Liver (tissue), 9 donors: ENCODE measurements around the gene CHTOP. TPM values are rescaled to one million over a fixed set of nuclear protein-coding genes. Genes with fewer than 3 reads are reported as not detected.

Experiments
- DNase-seq: peaks from one replicate; pipeline ENCODE4 v3.0.0-alpha.2; 2017; ENCODE audit warnings: low spot score
- H3K27ac ChIP-seq, 2 donors: one replicate each; pipeline ENCODE4 v1.7.0; 2013; ENCODE audit warnings: inconsistent platforms in 2 of 2, low read length in 2 of 2, control low read depth in 1 of 2, low read depth in 1 of 2, mild to moderate bottlenecking in 1 of 2
- H3K27me3 ChIP-seq, 4 donors: one replicate each; pipeline versions ENCODE4 v1.6.1 to v1.7.0; 2013; ENCODE audit warnings: low read length in 3 of 4, inconsistent platforms in 1 of 4, mild to moderate bottlenecking in 1 of 4, moderate library complexity in 1 of 4; ENCODE audit not compliant: control insufficient read depth in 4 of 4, insufficient read depth in 4 of 4
- H3K36me3 ChIP-seq, 4 donors: one replicate each; pipeline versions ENCODE4 v1.6.1 to v1.7.0; 2013; ENCODE audit warnings: low read length in 3 of 4, mild to moderate bottlenecking in 3 of 4, low read depth in 1 of 4, moderate library complexity in 1 of 4; ENCODE audit not compliant: control insufficient read depth in 4 of 4, insufficient read depth in 3 of 4
- H3K4me1 ChIP-seq, 4 donors: one replicate each; pipeline versions ENCODE4 v1.6.1 to v1.7.0; 2013; ENCODE audit warnings: low read length in 3 of 4, mild to moderate bottlenecking in 3 of 4, moderate library complexity in 1 of 4; ENCODE audit not compliant: control insufficient read depth in 4 of 4, insufficient read depth in 4 of 4
- H3K4me3 ChIP-seq, 3 donors: one replicate each; pipeline versions ENCODE4 v1.6.1 to v1.7.0; 2013; ENCODE audit warnings: low read length in 3 of 3, control low read depth in 1 of 3, low read depth in 1 of 3, mild to moderate bottlenecking in 1 of 3
- H3K9ac ChIP-seq, 2 donors: one replicate each; pipeline ENCODE4 v1.7.0; 2013; ENCODE audit warnings: low read length in 2 of 2, mild to moderate bottlenecking in 2 of 2, moderate library complexity in 2 of 2, control low read depth in 1 of 2, low read depth in 1 of 2
- H3K9me3 ChIP-seq, 4 donors: one replicate each; pipeline versions ENCODE4 v1.6.1 to v1.7.0; 2013; ENCODE audit warnings: low read length in 3 of 4; ENCODE audit not compliant: control insufficient read depth in 4 of 4
- EGR1 ChIP-seq, 2 donors: IDR thresholded peaks; 2 replicates each; pipeline ENCODE4 v1.6.1; 2016 to 2018; ENCODE audit warnings: antibody characterized with exemption in 2 of 2, low read depth in 2 of 2
- FOXA2 ChIP-seq: IDR thresholded peaks from 2 replicates; pipeline ENCODE4 v1.6.1; 2016; ENCODE audit warnings: antibody characterized with exemption
- GABPA ChIP-seq, 2 donors: IDR thresholded peaks in 1 of 2; conservative IDR thresholded peaks in 1 of 2; 2 replicates each; pipeline ENCODE4 v1.6.1; 2016; ENCODE audit warnings: antibody characterized with exemption in 2 of 2, mild to moderate bottlenecking in 1 of 2, moderate library complexity in 1 of 2
- HNF4A ChIP-seq, 2 donors: conservative IDR thresholded peaks; 2 replicates each; pipeline ENCODE4 v1.6.1; 2016; ENCODE audit warnings: antibody characterized with exemption in 2 of 2, mild to moderate bottlenecking in 2 of 2
- MAX ChIP-seq: IDR thresholded peaks from 2 replicates; pipeline ENCODE4 v1.6.1; 2016; ENCODE audit warnings: antibody characterized with exemption
- RAD21 ChIP-seq, 2 donors: IDR thresholded peaks; 2 replicates each; pipeline ENCODE4 v1.6.1; 2016; ENCODE audit warnings: antibody characterized with exemption in 2 of 2, mild to moderate bottlenecking in 2 of 2
- REST ChIP-seq: IDR thresholded peaks from 2 replicates; pipeline ENCODE4 v1.6.1; 2016; ENCODE audit warnings: antibody characterized with exemption, mild to moderate bottlenecking
- RXRA ChIP-seq, 2 donors: IDR thresholded peaks; 2 replicates each; pipeline ENCODE4 v1.6.1; 2017 to 2018; ENCODE audit warnings: antibody characterized with exemption in 2 of 2, mild to moderate bottlenecking in 1 of 2
- SP1 ChIP-seq: IDR thresholded peaks from 2 replicates; pipeline ENCODE4 v1.6.1; 2018; ENCODE audit warnings: antibody characterized with exemption, mild to moderate bottlenecking
- WGBS: extraction: QIAGEN DNeasy Blood & Tissue Kit; methylation state at CpG from one replicate; pipeline ENCODE4 v1.1.7; 2013; 5-methylcytosine and 5-hydroxymethylcytosine counted together
- polyA plus RNA-seq, 2 donors: library from polyadenylated mRNA; stranded (reverse) in 1 of 2; unstranded in 1 of 2; fragments of 200-250 nt in 1 of 2; fragments of >200 nt in 1 of 2; fragmentation: Nextera tagmentation in 1 of 2; extraction: Ambion mirVana in 1 of 2; gene quantifications; one replicate each; pipeline versions ENCODE4 v1.2.1 to v1.2.3, GENCODE V29; 2013 to 2015
- total RNA-seq, 2 donors: library from RNA; depleted of rRNA; stranded (reverse); fragments of >200 nt; gene quantifications; one replicate each; pipeline ENCODE4 v1.2.3, GENCODE V29; 2014
- TF ChIP-seq, protein P1 (sequence below): fragments of 150-350 bp; IDR thresholded peaks from 2 replicates; pipeline ENCODE4 v1.5.1; 2017; ENCODE audit warnings: improper control_type of control experiment, low read depth, low read length; ENCODE audit not compliant: missing input control
- TF ChIP-seq, protein P2 (sequence below): IDR thresholded peaks from 2 replicates; pipeline ENCODE4 v1.6.1; 2016; ENCODE audit warnings: antibody characterized with exemption
- donor health status: healthy.
- donor health status: healthy.
- donor health status: healthy.
- donor health status: healthy.
- donor health status: healthy.

The CHTOP gene
- total and polyA plus RNA-seq, 4 donors: 16.4 to 30.9 (median 24.3) TPM

GRCh38 chr1:153649137-153649862 is 15.4 kb downstream of the CHTOP start:
- peaks cover 0 to 22% (median 11%) of the 10 kb centered on the region in 4 donors for H3K4me1 ChIP-seq
- no peak overlapping the region for H3K9ac ChIP-seq
- H3K4me3 ChIP-seq: no peak overlapping the region
- no peaks in the 10 kb centered on the region for H3K27me3 ChIP-seq
- DNase-seq: peak; percentile 60
- TF ChIP-seq REST (no peak), EGR1 (IDR thresholded peaks at IDR 0.05; ENCODE audit: low read depth in 2 of 2) (no peak), SP1 (no peak), GABPA (IDR thresholded peaks at IDR 0.05 in 1 of 2, conservative IDR thresholded peaks at IDR 0.05 in 1 of 2) (no peak)
- TF ChIP-seq, protein P1, sequence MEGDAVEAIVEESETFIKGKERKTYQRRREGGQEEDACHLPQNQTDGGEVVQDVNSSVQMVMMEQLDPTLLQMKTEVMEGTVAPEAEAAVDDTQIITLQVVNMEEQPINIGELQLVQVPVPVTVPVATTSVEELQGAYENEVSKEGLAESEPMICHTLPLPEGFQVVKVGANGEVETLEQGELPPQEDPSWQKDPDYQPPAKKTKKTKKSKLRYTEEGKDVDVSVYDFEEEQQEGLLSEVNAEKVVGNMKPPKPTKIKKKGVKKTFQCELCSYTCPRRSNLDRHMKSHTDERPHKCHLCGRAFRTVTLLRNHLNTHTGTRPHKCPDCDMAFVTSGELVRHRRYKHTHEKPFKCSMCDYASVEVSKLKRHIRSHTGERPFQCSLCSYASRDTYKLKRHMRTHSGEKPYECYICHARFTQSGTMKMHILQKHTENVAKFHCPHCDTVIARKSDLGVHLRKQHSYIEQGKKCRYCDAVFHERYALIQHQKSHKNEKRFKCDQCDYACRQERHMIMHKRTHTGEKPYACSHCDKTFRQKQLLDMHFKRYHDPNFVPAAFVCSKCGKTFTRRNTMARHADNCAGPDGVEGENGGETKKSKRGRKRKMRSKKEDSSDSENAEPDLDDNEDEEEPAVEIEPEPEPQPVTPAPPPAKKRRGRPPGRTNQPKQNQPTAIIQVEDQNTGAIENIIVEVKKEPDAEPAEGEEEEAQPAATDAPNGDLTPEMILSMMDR: no peak
- TF ChIP-seq, protein P2, sequence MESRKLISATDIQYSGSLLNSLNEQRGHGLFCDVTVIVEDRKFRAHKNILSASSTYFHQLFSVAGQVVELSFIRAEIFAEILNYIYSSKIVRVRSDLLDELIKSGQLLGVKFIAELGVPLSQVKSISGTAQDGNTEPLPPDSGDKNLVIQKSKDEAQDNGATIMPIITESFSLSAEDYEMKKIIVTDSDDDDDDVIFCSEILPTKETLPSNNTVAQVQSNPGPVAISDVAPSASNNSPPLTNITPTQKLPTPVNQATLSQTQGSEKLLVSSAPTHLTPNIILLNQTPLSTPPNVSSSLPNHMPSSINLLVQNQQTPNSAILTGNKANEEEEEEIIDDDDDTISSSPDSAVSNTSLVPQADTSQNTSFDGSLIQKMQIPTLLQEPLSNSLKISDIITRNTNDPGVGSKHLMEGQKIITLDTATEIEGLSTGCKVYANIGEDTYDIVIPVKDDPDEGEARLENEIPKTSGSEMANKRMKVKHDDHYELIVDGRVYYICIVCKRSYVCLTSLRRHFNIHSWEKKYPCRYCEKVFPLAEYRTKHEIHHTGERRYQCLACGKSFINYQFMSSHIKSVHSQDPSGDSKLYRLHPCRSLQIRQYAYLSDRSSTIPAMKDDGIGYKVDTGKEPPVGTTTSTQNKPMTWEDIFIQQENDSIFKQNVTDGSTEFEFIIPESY: no peak
- H3K9me3 ChIP-seq: no peaks in the 10 kb centered on the region
- WGBS: 63% methylated on average over 3 of the region's 3 CpGs
- no peak overlapping the region for H3K27ac ChIP-seq
- peaks cover 8 to 16% (median 15%) of the 10 kb centered on the region in 4 donors for H3K36me3 ChIP-seq

GRCh38 chr1:153649863-153650235 is 16.0 kb downstream of the CHTOP start:
- H3K4me1 ChIP-seq: peaks cover 0 to 19% (median 10%) of the 10 kb centered on the region in 4 donors
- peaks cover 7 to 15% (median 13%) of the 10 kb centered on the region in 4 donors for H3K36me3 ChIP-seq
- TF ChIP-seq SP1: no peak
- TF ChIP-seq FOXA2: peak; percentile 89
- peak in 1 of 2 donors; percentile 34 for TF ChIP-seq GABPA (IDR thresholded peaks at IDR 0.05 in 1 of 2, conservative IDR thresholded peaks at IDR 0.05 in 1 of 2)
- TF ChIP-seq, protein P2: no peak
- TF ChIP-seq HNF4A (conservative IDR thresholded peaks at IDR 0.05): peak in 1 of 2 donors; percentile 26
- peak in 1 of 2 donors; percentile 18 for TF ChIP-seq RAD21 (IDR thresholded peaks at IDR 0.05)
- TF ChIP-seq RXRA (IDR thresholded peaks at IDR 0.05): peak; percentile 35 to 36
- peak; percentile 68 for TF ChIP-seq MAX
- 47% methylated on average over 2 of the region's 2 CpGs for WGBS
- peak overlapping the region in 1 of 2 donors; percentile 18 for H3K27ac ChIP-seq
- H3K9ac ChIP-seq: no peak overlapping the region
- no peak for DNase-seq
- H3K4me3 ChIP-seq: no peak overlapping the region
- no peaks in the 10 kb centered on the region for H3K9me3 ChIP-seq
- H3K27me3 ChIP-seq: no peaks in the 10 kb centered on the region
